RPMI8226 (cell line): ENCODE measurements around the gene SAMD4B.

Source experiments
- DNase-seq: peaks from one replicate; pipeline ENCODE4 v3.0.0-alpha.2; 2015

SAMD4B gene

GRCh38 chr19:39430675-39431593 lies 88.7 kb downstream of the SAMD4B start:
- DNase-seq: peak; percentile 54

DNA sequence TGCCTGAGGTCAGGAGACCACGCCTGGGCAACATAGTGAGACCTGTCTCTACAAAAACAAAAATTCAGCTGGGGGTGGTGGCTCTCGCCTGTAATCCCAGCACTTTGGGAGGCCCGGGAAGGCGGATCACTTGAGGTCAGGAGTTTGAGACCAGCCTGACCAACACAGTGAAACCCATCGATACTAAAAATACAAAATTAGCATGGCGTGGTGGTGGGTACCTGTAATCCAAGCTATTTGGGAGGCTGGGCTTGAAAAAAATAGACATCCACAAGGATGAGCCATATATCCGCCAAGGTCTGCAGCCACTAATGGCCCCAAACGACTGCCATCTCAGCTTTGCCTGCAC lies 90.4 kb downstream of the SAMD4B start:
- no peak for DNase-seq

DNA sequence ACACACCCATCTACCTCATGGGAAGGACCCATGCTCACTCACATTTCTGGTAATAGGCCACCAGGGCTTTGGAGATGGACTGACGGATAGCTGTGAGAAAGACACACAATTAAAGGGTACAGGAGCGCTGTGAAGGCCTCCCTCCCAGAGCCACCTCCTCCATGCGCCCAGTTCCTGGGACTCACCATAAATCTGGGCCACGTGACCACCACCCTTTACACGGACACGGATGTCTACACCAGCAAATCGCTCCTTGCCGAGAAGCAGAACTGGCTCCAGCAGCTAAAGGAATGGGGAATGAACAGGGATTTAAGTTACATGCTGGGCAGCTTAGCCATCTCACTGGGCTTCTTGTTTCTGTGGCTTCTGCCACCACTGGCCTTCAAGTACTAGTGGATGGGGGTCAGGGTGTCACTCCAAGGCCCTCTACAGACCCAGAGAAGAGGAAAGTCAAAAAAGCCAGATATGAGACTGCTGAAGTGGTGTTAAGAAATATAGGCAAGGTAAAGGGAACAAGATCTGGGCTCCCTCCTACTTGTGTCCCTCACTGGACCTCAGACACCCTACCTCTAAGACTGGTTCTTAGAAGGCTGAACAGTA lies 91.4 kb downstream of the SAMD4B start:
- DNase-seq: no peak

DNA sequence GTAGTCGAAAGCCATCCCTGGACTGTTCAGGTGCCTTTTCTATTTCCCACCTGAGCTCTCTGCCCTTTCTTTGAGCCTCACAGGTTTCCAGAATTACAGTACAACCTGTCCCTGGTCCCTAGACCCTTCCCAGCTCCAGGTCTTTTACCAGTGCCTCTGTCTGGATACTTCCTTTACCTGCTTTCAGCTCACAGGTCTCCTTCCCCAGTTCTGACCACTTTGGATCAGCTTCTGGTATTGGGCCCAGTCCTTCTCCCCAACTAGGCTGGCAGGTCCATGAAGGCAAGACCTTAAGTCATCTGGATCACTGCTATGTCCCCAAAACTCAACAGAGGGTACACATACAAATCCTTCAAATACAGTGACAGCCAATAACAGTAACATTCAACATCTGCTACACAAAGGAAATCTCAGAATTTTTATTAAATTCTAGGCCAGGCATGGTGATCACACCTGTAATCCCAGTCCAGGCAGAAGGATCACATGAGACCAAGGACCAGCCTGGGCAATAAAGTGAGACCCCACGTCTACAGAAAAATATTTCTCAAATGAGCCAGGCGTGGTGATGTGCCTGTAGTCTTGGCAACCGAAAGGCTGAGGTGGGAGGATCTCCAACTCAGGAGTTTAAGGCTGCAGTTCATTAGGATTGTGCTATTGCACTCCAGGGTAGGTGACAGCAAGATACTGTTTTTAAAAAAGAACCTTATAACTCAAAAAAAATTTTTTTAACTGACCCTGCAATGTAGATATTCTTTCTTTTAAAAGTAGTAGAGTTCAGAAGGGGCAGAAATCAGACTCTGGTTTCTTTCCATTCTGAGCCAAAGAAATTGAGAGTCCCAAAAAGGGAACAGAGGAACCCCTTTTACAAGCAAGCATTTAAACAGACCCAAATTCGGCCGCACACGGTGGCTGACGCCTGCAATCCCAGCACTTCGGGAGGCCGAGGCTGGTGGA lies 92.2 kb downstream of the SAMD4B start:
- DNase-seq: no peak
